GM04503 (cell line): Measurements from ENCODE around the gene WFS1.

Experiments
- DNase-seq: peaks from one replicate; pipeline ENCODE4 v3.0.0-alpha.2; 2012; ENCODE audit warnings: low read depth

WFS1 gene

DNA sequence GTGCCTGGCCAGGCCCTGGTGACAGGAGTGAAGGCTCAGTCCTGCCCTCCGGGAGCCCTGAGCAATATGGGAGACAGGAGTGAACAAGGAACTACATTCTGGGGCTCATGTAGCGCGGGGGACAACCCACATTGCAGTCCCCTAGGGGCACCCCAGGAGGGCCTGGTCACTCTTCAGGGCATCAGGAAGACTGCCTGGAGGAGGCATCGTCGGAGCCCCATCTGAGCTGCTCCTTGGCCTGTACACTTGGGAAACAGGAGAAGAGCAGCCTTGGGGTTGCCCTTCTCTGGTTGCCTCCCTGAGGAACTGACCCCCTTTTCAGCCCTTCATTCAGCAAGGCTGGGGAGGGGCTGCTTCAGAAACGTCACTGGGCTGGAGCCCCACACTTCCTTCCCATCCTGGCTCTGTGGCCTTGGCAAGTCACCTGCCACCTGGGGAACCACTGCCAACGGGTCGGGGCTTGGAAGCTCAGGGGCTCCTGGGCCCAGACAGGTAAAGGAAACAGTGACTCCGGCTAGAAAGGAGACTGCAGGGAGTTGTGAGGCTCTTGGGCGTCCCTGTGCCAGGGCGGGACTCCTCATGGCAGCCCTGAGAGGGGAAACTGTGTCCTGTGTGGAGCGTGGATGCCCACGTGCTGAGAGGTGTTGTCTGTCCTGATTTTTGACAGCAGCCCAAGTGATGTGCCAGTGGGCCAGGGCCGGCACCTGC lies 10.1 kb downstream of the WFS1 start:
- DNase-seq, result no peak

DNA sequence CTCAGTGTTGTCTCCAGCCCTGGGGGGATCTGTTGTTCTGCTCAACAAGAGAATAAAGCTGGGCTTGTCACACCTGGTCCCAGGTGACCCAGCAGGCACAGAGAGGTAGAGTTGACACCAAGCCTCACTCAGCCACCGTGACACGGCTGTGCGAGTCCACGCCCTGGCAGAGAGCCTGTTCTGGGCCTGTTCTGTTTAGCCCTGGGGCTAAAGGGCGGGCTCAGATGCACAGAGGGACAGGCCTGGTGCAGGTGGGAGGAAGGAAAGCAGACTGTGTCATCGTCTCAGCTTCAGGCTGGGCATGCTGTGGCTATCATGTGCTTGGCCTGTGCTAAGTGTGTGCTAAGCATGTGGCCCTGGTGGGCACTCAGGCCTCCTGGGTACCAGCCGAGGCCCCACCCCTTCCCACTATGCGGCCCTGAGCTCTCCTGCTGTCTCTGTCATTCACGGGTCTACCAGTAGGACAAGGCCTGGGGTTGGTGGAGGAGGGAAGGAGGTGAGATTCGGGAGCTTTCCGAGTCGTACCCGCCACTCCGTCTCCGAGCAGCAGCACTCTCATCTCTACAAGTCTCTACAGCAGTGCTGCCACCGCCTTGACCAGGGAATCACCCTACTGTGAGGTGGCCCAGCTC lies 10.8 kb downstream of the WFS1 start:
- no peak for DNase-seq

GRCh38 chr4:6281436-6282313 lies 12.0 kb downstream of the WFS1 start:
- DNase-seq, result no peak

GRCh38 chr4:6282314-6282771 lies 12.7 kb downstream of the WFS1 start:
- DNase-seq, result no peak

- DNase-seq, result no peak
These were observed 13.6 kb downstream of the WFS1 start for GRCh38 chr4:6283282-6283681.

DNA sequence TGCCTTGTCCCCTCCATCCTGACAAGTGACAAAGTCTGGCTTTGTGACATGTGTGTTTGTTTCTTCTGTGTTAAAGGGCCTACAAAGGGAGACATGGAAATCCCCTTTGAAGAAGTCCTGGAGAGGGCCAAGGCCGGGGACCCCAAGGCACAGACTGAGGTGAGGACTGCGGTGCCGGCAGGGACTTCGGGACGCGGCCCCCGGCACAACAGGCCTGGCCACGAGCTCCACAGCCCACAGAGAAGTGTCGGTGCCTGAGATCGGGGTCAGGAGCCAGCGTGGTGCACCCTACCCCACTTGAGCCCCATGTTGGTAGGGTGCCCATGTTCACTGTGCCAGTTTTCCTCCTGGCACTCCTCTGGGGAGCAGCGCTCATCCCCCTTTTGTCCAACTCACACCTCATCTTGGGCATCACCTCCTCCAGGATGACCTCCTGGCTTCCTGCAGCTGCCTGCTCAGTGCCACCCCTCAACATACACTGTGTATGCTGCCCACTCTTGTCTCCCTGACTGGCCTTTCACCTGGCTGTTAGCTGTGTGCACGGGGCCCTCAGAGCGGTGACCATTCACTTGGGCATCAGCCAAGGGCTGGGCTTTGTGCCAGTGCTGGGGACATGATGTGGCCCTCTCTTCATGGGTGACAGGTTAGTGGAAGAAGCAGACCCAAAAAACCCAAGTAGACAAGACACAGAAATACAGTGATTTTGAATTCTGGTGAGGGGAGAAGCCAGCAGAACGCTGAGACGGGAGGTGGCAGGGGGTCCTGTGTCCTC lies 17.6 kb downstream of the WFS1 start:
- DNase-seq, result no peak

- DNase-seq, result no peak
These were observed 18.7 kb downstream of the WFS1 start for GRCh38 chr4:6288342-6288741.

DNA sequence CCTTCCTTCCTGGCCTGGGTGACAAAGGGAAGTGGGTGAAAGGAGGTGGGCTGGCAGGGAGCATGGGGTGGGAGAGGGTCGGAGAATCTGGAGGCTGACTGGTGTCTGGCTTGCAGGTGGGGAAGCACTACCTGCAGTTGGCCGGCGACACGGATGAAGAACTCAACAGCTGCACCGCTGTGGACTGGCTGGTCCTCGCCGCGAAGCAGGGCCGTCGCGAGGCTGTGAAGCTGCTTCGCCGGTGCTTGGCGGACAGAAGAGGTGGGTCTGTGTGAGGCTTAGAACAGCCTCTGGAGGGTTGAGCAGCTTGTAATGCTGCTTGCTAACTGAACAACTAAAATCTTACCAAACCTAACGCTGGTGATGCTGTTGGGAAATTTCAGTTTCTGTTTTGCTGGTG lies 19.2 kb downstream of the WFS1 start:
- no peak for DNase-seq

GRCh38 chr4:6290256-6290655 lies 20.6 kb downstream of the WFS1 start:
- DNase-seq, result no peak

- no peak for DNase-seq
These were observed 21.3 kb downstream of the WFS1 start for GRCh38 chr4:6290769-6291547.

- DNase-seq, result no peak
These were observed 22.2 kb downstream of the WFS1 start for GRCh38 chr4:6291784-6292297.

GRCh38 chr4:6292376-6293096 lies 22.9 kb downstream of the WFS1 start:
- no peak for DNase-seq

GRCh38 chr4:6293097-6293445 lies 23.4 kb downstream of the WFS1 start:
- no peak for DNase-seq

DNA sequence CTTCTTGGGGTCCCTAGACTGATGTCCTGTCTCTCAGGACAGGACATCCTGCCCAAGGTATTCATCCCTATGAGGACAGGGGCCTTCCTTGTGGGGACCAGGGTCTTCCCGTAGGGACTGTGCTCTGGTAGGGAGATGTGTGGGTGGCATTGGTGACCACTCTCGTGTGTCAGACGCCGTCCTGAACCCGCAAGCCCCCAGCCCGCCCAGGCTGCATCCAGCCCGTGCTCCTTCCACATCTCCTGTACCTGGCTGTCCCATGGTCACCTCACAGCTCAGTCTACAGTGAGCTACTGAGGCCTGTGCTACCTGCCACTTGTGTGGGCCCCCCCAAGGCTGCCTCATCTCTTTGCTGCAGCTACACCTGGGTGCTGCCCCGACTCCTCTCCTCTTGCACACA lies 24.0 kb downstream of the WFS1 start:
- no peak for DNase-seq

GRCh38 chr4:6294705-6295421 lies 25.2 kb downstream of the WFS1 start:
- no peak for DNase-seq

DNA sequence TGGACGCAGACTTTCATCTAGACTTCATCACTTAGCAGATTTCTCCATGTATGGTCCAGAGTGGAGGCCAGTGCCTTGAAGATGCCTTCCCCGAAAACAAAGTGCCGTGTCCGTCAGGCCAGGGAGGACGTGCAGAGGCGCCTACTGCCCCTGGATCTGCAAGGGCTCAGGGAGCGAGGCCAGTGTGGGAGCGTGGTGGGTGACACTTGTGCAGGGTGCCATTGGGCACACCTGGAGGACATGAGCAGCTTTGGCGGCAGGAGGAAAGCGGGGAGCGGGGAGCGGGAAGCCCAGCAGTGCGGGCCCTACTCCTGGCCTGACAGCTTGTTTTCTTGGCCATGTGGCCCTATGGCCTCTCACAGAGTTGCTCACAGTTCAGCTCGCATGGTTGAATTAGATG lies 25.8 kb downstream of the WFS1 start:
- no peak for DNase-seq

- DNase-seq, result no peak
These were observed 26.4 kb downstream of the WFS1 start for GRCh38 chr4:6296026-6296425.

GRCh38 chr4:6297266-6297815 lies 27.7 kb downstream of the WFS1 start:
- no peak for DNase-seq

- DNase-seq, result no peak
These were observed 28.4 kb downstream of the WFS1 start for GRCh38 chr4:6298035-6298434.

DNA sequence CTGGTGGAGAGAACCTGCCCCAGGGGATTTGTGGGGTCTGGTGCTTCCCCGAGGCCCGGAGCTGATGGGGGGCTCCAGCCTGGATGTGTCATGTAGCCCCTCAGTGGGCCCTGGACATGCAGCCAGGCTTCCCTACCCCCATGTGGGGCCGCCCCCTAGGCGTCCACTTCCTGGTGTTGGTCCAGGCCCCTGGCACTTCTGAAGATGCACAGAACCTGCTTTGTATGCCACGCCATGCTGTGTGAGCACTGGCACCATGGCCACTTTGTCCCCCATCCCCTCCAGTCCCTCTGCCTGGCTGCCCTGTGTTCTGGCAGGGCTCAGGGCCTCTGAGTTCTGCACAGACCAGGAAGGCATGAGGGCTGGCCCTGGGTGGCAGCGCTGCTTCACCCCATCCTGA lies 29.2 kb downstream of the WFS1 start:
- DNase-seq, result no peak
